NCI-H1930 (cell line): ENCODE measurements around the gene PIGQ.
A peak's percentile ranks its signal among the peaks of the same experiment; 100 is the strongest.

Experiments used
- DNase-seq, 2 experiments: peaks; one replicate each; lab custom pipeline; 2025; lab: John Stamatoyannopoulos, UW

The PIGQ gene

GRCh38 chr16:534135-534534 lies 35.6 kb upstream of the PIGQ start:
- DNase-seq, result no peak

- no peak for DNase-seq
These were observed 34.8 kb upstream of the PIGQ start for GRCh38 chr16:534856-535445.

GRCh38 chr16:535446-536405 lies 34.0 kb upstream of the PIGQ start:
- DNase-seq, result no peak

- no peak for DNase-seq
These were observed 33.0 kb upstream of the PIGQ start for GRCh38 chr16:536746-537145.

- DNase-seq, result no peak
These were observed 32.1 kb upstream of the PIGQ start for GRCh38 chr16:537415-538335.

GRCh38 chr16:539901-540530 lies 29.8 kb upstream of the PIGQ start:
- DNase-seq, result no peak

GRCh38 chr16:540645-541340 lies 29.0 kb upstream of the PIGQ start:
- no peak for DNase-seq

- DNase-seq, result no peak
These were observed 26.2 kb upstream of the PIGQ start for GRCh38 chr16:543301-544164.

GRCh38 chr16:544517-544916 lies 25.3 kb upstream of the PIGQ start:
- DNase-seq, result no peak

GRCh38 chr16:546909-547770 lies 22.6 kb upstream of the PIGQ start:
- peak; percentile 70 to 75 for DNase-seq

- no peak for DNase-seq
These were observed 21.2 kb upstream of the PIGQ start for GRCh38 chr16:548586-548985.

GRCh38 chr16:549544-550263 lies 20.1 kb upstream of the PIGQ start:
- no peak for DNase-seq

- no peak for DNase-seq
These were observed 18.6 kb upstream of the PIGQ start for GRCh38 chr16:551210-551609.

GRCh38 chr16:552171-552570 lies 17.6 kb upstream of the PIGQ start:
- DNase-seq, result no peak

- DNase-seq, result no peak
These were observed 16.0 kb upstream of the PIGQ start for GRCh38 chr16:553601-554296.

GRCh38 chr16:554297-554621 lies 15.5 kb upstream of the PIGQ start:
- no peak for DNase-seq

- no peak for DNase-seq
These were observed 15.0 kb upstream of the PIGQ start for GRCh38 chr16:554640-555365.
